RWPE2 (cell line): ENCODE data around the gene TRHDE.

ENCODE experiments used
- ATAC-seq: fragments of 200-7000 bp; cut with Tn5 transposase; 3 replicates; pipeline ENCODE4 v1.9.1; 2021; ENCODE audit warnings: low read depth
- DNase-seq: peaks from one replicate; pipeline ENCODE4 v3.0.0-alpha.2; 2020; ENCODE audit warnings: low spot score
- H3K27ac ChIP-seq: fragments of 450-650 bp; 2 replicates; pipeline ENCODE4 v1.5.1; 2017; ENCODE audit warnings: mild to moderate bottlenecking; ENCODE audit not compliant: poor library complexity, severe bottlenecking
- H3K27me3 ChIP-seq: fragments of 250-450 bp; sonication (Bioruptor Pico); 2 replicates; pipeline ENCODE4 v1.5.1; 2021; ENCODE audit warnings: mild to moderate bottlenecking, moderate library complexity; ENCODE audit not compliant: insufficient read depth, poor library complexity, severe bottlenecking
- H3K36me3 ChIP-seq: fragments of 250-450 bp; sonication (Bioruptor Pico); 2 replicates; pipeline ENCODE4 v1.5.1; 2020; ENCODE audit warnings: low read depth, mild to moderate bottlenecking, moderate library complexity
- H3K4me1 ChIP-seq: fragments of 250-450 bp; sonication (Bioruptor Pico); 2 replicates; pipeline ENCODE4 v1.5.1; 2021; ENCODE audit warnings: mild to moderate bottlenecking, moderate library complexity; ENCODE audit not compliant: insufficient read depth, poor library complexity, severe bottlenecking
- H3K4me3 ChIP-seq: fragments of 250-450 bp; sonication (Bioruptor Pico); 2 replicates; pipeline ENCODE4 v1.5.1; 2021; ENCODE audit warnings: mild to moderate bottlenecking, moderate library complexity; ENCODE audit not compliant: severe bottlenecking
- H3K9me3 ChIP-seq: fragments of 250-450 bp; sonication (Bioruptor Pico); 2 replicates; pipeline ENCODE4 v1.5.1; 2021; ENCODE audit warnings: mild to moderate bottlenecking, moderate library complexity; ENCODE audit not compliant: severe bottlenecking
- TF ChIP-seq, protein P1 (sequence below): fragments of 450-650 bp; IDR thresholded peaks from one replicate; pipeline ENCODE4 v1.5.1; 2017; ENCODE audit warnings: mild to moderate bottlenecking, moderate library complexity; ENCODE audit not compliant: poor library complexity, severe bottlenecking

The TRHDE gene

DNA sequence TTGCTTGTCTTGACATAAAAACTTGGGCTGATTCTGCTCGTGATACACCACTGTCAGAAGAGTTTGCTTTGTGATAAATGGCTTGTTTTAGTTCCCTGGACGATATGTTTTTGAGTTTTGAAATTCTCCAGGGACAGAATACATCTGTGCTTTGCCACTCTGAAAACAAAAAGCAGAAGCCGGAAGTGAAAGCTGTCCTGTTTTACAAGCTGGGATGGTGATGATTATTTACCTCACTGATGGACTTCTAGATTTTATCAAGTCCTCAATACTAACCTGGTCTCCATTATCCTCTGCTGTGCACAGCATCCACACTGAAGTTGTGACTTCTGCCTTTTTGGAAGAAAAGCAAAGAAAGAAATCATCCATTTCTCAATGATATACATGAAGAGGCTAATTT, 251.6 kb downstream of the TRHDE start:
- no peak for DNase-seq
- H3K36me3 ChIP-seq: no peaks in the 10 kb centered on the region
- H3K4me3 ChIP-seq: no peak overlapping the region
- peaks cover 7% of the 10 kb centered on the region for H3K27me3 ChIP-seq
- H3K27ac ChIP-seq: no peak overlapping the region
- no peak for ATAC-seq
- H3K9me3 ChIP-seq: no peaks in the 10 kb centered on the region
- H3K4me1 ChIP-seq: no peaks in the 10 kb centered on the region
- TF ChIP-seq, protein P1, sequence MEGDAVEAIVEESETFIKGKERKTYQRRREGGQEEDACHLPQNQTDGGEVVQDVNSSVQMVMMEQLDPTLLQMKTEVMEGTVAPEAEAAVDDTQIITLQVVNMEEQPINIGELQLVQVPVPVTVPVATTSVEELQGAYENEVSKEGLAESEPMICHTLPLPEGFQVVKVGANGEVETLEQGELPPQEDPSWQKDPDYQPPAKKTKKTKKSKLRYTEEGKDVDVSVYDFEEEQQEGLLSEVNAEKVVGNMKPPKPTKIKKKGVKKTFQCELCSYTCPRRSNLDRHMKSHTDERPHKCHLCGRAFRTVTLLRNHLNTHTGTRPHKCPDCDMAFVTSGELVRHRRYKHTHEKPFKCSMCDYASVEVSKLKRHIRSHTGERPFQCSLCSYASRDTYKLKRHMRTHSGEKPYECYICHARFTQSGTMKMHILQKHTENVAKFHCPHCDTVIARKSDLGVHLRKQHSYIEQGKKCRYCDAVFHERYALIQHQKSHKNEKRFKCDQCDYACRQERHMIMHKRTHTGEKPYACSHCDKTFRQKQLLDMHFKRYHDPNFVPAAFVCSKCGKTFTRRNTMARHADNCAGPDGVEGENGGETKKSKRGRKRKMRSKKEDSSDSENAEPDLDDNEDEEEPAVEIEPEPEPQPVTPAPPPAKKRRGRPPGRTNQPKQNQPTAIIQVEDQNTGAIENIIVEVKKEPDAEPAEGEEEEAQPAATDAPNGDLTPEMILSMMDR: no peak

DNA sequence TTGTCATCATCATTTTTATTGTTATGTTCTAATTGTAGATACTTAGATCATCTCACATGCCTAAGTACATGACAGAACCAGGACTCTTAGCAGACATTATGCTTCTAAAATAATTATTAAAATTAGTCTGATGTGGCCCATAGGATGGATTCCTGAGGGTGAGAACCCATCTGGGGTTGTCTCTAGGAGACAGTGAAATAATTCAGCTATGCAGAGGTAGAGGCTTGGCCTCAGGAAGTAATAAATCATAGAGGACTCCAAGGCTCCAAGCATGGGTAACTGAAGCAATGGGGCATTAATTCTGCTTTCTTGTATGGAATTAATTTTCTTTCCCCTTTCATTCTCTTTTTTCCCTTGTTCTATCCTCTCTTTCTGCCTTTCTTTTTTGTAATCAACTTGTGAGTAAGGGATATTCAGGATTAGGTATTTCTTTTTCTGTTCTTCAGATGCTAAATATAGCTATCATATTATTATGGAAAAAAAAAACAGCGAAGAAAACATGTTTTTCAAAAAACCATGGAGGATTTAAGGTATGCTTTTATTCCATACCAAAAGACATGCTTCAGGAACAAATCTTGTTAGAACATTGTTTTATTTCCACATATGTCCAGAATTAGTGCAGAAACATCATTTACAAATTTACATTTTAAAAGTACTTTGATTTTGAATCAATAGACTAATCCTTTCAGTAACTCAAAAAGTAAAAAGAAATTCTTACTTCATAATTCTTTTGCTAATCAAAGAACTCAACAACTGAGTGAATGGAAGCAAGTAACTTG, 263.2 kb downstream of the TRHDE start:
- Histone ChIP-seq H3K27ac (no peak overlapping the region), H3K4me3 (no peak overlapping the region), H3K36me3 (no peaks in the 10 kb centered on the region), H3K27me3 (peaks cover 4% of the 10 kb centered on the region), H3K9me3 (no peaks in the 10 kb centered on the region), H3K4me1 (no peaks in the 10 kb centered on the region)
- no peak for DNase-seq
- TF ChIP-seq, protein P1: no peak
- ATAC-seq: no peak

DNA sequence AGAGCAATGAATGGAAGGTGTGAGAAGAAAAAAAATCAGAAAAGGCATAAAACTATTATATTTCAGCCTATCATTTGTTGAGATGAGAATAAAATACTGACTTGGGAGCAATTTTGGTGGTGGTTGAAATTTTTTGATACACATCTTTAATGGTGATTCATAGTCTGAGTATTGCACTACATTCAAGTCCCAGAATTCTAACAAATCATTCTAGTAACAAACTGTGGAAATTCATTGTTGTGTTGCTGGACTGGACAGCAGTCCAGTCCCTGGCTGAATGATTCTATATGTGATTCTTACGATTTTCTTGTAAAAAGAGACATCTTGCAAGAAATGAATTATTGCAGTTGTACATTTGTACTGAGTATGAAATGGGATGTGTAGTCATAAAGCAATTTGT, 268.6 kb downstream of the TRHDE start:
- no peak for DNase-seq
- TF ChIP-seq, protein P1: no peak
- ATAC-seq: no peak
- Histone ChIP-seq H3K4me1 (no peaks in the 10 kb centered on the region), H3K27ac (no peak overlapping the region), H3K27me3 (peaks cover 11% of the 10 kb centered on the region), H3K36me3 (no peaks in the 10 kb centered on the region), H3K9me3 (no peaks in the 10 kb centered on the region), H3K4me3 (no peak overlapping the region)

DNA sequence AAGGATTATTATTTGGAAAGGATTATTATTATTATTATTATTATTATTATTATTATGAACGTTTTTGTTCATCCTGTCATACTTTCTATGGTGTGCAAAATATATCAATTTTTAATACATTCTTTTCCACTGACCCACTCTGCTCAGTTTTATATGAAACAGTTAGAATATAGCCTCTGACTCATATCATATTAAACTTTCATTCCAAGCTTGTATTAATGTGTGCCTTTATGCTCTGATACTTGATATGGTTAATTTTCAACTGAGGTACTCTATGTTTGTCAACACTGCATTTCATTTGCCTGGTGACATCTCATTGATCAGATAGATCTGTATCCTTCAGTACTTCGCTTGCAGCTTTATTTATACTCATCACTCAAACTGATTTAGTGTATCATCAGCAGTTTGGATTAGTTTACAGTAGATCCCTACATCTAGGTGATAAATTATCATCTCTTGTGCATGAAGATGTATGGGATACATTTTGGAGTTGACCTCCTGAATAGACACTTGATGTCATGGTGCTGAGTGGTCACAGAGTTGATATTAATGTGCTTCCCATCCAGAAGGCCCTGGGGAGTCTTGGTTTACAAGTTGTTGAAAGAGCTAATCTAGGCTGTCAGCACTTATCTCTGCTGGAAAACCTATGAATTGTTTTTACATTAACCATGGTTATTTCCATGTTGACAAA, 271.8 kb downstream of the TRHDE start:
- H3K4me1 ChIP-seq: no peaks in the 10 kb centered on the region
- H3K4me3 ChIP-seq: no peak overlapping the region
- no peak for DNase-seq
- peaks cover 7% of the 10 kb centered on the region for H3K27me3 ChIP-seq
- no peak for ATAC-seq
- H3K36me3 ChIP-seq: no peaks in the 10 kb centered on the region
- H3K27ac ChIP-seq: no peak overlapping the region
- no peaks in the 10 kb centered on the region for H3K9me3 ChIP-seq
- TF ChIP-seq, protein P1: no peak

DNA sequence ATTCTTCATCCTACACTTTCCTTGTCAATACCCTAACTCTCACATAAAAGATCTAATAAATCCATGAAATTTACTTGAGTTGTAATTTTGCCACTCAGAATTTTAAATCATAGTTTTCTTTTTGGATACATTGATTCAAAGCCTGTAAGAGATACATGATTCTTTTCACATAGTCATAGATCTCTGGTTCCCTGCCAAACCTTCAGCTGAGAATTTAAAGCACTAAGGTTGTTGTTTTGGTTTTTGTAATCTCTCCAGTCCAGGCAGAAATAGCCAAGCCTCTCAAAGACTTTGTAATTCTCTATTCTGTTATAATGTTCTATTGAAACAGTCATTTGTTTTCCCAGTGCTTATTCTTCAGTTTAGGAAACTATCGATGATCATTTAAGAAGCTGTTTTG, 273.9 kb downstream of the TRHDE start:
- no peak for DNase-seq
- Histone ChIP-seq H3K27me3 (peaks cover 7% of the 10 kb centered on the region), H3K27ac (no peak overlapping the region), H3K4me3 (no peak overlapping the region), H3K36me3 (no peaks in the 10 kb centered on the region), H3K9me3 (no peaks in the 10 kb centered on the region), H3K4me1 (no peaks in the 10 kb centered on the region)
- TF ChIP-seq, protein P1: no peak
- no peak for ATAC-seq
